Activated gamma-delta T cell (primary cell): Measurements from ENCODE around the gene TUBA3E.
A peak's percentile ranks its signal among the peaks of the same experiment; 100 is the strongest.
"Not testable (repeated sequence)": the region's sequence is repeated elsewhere in the genome, so short reads cannot be mapped to it uniquely, and the experiment has no call there.

ENCODE experiments used
- DNase-seq: peaks from one replicate; lab custom pipeline; 2025; lab: John Stamatoyannopoulos, UW

Gene TUBA3E

DNA sequence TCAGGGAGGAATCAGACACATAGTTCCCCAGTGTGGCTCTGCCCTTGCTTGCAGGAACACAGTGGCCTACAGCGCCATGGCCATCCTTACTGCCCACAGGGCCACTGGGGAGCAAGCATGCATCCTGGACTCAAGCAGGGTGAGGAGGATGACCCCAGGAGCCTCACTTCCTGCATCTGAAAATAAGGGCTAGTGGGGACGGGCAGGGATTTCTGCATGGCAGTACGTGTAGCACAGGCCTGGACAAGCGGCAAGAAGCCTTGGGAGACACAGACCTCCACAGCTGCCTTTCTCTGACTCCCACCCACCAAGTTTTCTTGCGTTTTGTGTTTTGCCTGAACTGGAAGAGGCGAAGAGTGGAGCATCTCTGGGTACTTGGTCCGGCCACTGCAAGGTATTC, 35.8 kb downstream of the TUBA3E start:
- DNase-seq: not testable (repeated sequence)

DNA sequence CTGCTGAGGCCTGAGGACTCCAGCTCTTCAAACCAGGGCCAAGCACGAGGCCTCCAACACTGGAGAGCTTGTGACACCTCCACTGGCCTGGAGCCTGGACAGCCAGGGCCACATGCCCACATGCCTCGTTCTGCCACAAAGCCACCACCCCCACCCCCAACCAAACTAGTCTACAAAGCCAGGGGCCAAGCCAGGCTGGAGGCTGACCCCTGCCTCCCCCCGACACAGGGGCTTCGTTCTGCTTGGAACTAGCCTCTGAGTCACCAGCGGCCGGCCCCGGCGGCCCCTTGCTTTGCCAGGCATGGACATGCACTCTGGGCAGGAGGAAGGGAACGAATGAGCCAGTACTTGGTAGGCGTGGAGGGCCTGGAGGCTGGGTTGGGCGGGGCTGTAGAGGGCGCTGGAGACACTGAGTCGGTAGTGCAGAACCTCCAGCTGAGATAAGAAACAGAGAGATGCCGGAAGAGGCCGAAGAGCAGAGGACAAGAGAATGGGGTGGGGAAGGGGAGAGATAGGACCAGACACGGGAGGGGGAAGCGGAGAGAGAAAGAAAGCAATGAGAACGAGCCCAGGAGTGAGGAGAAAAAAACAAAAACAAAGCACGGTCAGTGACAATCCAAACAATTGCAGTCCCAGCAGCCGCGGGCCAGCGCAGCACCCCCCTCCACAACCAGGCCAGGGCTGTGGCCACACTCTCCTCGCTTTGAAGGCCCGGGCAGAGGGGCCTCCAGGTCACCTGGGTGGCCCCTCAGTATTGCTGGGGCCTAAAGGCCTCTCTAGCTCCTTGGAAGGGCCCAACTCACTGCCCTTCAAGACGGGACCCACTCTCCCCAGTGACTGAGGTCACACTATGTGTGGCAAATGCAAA, 37.2 kb downstream of the TUBA3E start:
- DNase-seq: not testable (repeated sequence)

DNA sequence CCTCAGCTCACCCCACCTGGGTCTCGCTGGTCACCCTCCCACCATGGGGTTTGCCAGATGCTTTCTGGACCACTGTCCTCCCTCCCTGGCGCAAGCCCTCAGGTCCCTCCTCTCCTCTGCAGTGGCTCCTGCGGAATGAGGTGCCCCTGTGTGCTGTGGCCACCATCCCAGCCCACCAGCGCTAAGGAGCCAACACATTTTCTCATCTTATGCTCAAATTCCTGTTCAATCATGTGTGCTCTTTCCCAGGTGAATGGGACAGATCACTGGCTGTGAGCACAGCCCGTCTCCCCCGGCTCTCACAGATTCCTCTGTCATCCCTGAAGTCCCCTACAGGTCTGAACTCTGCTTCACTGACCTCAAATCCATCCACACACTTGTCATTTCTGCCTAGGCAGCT, 38.1 kb downstream of the TUBA3E start:
- DNase-seq: no peak

GRCh38 chr2:130159376-130159775, 38.9 kb downstream of the TUBA3E start:
- not testable (repeated sequence) for DNase-seq

DNA sequence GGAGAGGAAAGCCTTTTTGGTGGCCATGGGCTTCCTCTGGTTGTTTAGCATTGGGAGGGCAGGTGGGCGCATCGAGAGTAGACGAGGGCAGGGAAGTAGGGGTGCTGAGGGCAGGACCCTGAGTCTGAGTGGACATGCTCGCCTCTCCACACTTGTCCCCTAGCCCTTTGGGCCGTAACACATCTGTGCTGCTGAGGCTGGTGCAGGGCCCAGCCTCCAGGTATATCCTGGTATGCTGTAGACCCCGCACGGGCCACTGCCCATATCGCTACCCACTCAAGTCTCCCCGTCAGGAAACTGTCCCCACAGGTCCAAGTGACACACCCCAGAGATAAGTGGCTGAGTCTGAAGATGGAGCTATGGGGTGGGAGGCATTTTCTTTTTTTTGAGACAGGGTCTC, 39.6 kb downstream of the TUBA3E start:
- no peak for DNase-seq

DNA sequence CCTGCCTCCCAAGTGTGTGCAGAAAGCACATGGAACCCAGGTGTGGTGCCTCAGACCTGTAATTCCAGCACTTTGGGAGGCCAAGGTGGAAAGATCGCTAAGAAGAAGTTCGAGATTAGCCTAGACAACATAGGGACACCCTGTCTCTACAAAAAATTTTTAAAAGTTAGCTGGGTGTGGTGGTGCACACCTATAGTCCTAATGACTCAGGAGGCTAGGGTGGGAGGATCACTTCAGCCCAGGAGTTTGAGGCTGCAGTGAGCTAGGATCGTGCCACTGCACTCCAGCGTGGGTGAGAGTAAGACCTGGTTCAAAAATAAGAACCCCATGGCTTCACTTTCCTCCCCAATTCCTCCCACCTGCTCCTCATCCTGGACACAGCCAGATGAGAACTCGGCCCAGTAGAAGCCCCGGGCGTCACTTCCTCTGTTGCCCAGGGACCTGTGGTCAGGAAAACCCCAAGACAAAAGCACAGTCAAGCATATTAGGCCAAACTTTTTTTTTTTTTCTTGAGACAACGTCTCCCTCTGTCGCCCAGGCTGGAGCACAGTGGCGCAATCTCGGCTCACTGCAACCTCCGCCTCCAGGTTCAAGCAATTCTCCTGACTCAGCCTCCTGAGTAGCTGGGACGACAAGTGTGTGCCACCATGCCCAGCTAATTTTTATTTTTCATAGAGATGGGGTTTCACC, 40.3 kb downstream of the TUBA3E start:
- not testable (repeated sequence) for DNase-seq

GRCh38 chr2:130157354-130157753, 40.9 kb downstream of the TUBA3E start:
- DNase-seq: not testable (repeated sequence)

DNA sequence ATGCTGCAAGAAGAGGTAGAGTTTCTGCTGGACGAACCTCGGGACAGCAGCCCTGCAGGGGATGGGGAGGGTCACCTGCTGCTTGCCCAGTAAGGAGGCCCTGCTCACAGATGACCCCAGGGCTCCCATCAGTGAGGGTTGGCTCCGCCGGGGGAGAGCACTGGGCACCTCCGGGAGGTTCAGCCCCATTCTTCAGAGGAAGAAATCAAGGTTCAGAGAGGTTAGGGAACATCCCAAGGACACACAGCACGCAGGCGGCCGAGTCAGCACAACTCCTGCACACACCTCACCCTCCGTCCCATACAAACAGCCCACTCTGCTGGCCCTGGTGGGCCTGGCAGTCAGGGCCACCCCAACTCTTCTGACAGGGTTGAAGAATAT, 41.6 kb downstream of the TUBA3E start:
- no peak for DNase-seq

DNA sequence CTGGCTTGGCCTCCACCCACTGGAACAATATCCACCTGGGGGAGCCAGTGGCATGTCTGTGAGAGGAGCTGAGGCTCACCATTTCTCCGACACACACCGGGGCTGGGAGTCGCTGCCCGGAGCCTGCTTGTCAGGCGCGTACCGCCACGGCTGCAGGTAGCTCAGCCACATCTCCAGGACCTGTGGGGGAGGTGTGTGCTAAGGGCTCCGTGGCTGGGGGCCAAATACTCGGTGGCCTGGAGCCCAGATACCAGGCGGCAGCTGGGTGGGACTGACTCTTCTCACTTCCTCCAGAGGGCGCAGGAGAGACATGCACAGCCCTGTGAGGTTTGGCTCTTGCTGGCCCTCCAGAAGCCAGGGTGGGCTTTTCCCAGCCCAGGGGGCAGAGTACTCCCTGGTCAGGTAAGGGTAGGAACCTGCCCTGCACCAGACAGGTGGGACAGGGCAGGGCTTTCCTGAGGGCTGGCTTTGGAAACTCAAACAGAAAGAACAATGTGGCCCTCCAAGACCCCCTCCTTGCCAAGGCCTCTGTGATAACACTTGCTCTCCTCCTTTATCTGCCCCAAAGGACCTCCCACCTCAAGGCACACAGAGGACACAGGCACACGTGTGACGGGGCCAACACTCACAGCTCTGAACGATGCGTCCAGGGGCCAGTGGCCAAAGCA, 42.1 kb downstream of the TUBA3E start:
- DNase-seq: not testable (repeated sequence)

DNA sequence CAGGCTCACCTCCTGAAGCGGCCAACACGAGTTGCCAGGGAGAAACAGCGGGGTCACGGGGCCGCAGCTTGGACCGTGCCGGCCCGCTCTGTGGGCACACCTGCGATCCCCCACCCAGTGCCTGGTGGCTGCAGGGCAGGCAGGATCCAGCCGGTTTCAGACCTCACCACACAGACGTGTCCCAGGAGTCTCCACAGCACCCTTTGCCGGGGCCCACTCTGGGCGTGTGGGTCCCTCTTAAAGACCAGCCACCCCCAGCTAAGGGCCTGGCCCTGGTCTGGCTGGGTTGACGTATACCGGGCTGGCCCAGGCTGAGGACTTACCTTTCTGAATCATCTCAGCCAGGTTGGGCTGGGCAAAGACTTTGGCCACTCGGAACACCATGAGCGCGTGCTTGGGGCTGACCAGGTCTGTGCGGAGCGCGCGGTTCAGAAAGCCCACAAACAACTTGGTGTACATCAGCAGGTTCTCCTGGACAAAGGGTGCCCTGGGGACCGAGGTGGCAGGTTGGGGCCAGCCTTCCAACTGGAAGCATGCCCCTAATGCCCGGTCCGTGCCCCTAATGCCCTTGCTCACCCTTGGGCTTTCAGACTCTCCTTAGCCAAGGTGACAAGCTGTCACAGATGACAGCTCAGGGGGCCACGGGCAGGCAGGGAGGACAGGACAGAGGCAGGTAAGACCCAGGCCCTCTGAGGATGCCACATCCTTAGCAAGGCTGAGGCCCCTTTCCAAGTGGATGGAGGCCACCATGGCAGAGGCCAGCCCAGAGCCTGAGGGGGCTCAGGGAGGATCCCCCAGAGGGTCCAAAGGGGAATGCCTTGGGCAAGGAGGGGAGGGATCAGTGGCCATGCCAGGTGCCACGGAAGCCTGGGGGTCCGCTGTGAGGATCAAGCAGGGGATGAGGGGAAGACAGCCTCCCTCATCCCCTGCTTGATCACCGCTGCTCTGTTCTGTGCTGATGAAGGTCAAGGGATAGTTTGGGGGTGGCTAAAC, 43.2 kb downstream of the TUBA3E start:
- DNase-seq: no peak

DNA sequence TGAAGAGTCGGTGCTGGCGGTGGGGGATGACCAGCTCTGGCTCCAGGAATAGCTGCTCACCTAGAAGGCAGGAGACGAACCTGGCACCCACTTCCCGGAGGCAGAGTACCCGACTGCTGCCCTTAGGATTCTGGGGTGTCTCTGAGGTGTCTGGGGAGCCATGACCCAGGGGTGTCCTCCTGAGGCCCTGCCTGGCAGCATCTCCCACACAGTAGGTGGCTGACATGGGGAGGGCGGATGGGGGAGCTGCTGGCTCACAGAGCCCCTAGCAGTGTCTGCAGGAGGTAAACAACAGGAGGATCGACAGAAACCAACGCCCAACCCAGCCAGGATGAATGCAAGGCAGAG, 43.8 kb downstream of the TUBA3E start:
- DNase-seq: not testable (repeated sequence)

- DNase-seq: not testable (repeated sequence)
These were observed 44.4 kb downstream of the TUBA3E start for GRCh38 chr2:130153721-130154422.

- DNase-seq: no peak
These were observed 45.2 kb downstream of the TUBA3E start for GRCh38 chr2:130152816-130153595.

GRCh38 chr2:130152136-130152815, 46.0 kb downstream of the TUBA3E start:
- DNase-seq: not testable (repeated sequence)

DNA sequence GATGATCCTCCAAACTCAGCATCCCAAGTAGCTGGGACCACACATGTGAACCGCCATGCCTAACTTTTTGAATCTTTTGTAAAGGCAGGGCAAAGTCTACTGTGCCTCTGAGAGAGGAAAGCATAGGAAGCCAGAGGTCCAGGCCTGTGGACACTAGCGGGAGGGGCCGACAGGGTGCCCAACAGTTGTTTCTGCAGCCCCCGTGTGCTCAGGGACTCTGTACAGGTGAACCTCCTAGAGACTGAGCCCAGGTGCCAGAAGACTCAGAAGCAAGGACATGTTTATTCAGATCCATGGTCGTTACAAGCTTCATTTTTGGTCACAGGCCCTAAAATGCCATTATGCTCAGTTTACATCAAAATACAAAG, 47.1 kb downstream of the TUBA3E start:
- not testable (repeated sequence) for DNase-seq

GRCh38 chr2:130150181-130151144, 47.8 kb downstream of the TUBA3E start:
- no peak for DNase-seq

DNA sequence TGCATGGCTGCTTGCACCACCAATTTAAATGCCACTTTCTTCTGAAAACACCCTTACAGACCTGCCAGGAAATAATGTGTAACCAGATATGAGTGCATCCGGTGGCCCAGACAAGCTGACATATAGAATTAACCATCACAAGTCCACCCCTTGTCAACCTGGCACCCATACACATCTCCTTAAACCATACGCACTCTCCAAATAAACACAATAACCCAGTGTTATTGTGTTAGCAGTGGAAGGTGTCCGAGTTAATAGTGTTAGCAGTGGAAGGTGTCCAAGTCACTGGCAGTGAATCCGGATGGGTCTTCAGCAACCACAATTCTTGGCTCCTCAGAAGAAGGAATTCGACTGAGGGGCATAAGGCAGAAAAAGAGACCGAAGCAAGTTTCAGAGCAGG, 49.7 kb downstream of the TUBA3E start:
- DNase-seq: not testable (repeated sequence)

DNA sequence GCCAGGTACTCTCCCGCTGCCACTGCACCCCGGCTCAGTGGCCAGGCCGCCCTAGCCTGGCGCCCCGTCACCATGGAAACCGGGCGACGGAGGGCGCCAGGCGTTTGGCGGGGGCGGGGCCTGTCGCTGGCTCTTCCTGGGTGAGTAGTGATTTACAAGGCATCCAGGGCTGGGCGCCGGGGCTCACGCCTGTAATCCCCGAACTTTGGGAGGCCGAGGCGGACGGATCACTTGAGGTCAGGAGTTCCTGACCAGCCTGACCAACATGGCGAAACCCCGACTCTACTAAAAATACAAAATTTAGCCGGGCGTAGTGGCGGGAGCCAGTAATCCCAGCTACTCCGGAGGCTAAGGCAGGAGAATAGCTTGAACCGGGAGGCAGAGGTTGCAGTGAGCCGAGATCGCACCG, 53.2 kb downstream of the TUBA3E start, which contains the start of gene CCDC74B:
Gene CCDC74B, minus strand, starts transcription at position 107 of the 409 bp plus-strand sequence. CDS start 116 bp downstream, outside the sequence.
- peak; percentile 50 for DNase-seq
